Fibroblast of the conjunctiva (primary cell): ENCODE results near the gene ZFP92.

Experiments
- DNase-seq: peaks from one replicate; pipeline ENCODE4 v3.0.0-alpha.2; 2010; ENCODE audit warnings: low read depth

Gene ZFP92

DNA sequence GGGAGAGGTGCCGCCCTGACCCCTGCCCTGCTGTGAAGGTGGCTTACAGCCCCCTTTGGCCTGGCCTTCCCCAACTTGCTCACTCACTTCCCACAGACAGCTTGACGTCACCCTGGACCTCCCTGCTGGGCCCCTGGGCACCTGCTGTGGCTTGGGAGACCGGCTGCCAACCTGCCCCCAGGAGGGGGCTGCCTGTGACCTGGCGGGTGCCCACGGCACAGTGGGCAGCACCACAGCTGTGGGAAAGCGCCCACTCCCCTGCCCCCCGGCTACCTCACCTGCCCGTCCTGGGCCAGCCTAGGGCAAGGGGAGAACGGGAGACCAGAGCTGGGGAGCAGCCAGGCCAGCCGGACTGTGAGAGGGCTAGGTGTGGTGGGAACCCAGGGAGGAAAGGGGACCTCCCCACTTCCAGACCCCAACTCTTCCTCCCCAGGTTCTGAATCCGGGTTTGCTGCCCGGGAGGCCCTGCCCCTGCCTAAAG lies 2.4 kb upstream of the ZFP92 start:
- DNase-seq = no peak

GRCh38 chrX:153409414-153410101 lies 1.7 kb upstream of the ZFP92 start:
- no peak for DNase-seq

- no peak for DNase-seq
Measured at GRCh38 chrX:153410373-153410772, 899 bp upstream of the ZFP92 start.

GRCh38 chrX:153410888-153411254 lies 401 bp upstream of the ZFP92 start:
- no peak for DNase-seq

- no peak for DNase-seq
Measured at GRCh38 chrX:153411988-153412574, 809 bp downstream of the ZFP92 start.

DNA sequence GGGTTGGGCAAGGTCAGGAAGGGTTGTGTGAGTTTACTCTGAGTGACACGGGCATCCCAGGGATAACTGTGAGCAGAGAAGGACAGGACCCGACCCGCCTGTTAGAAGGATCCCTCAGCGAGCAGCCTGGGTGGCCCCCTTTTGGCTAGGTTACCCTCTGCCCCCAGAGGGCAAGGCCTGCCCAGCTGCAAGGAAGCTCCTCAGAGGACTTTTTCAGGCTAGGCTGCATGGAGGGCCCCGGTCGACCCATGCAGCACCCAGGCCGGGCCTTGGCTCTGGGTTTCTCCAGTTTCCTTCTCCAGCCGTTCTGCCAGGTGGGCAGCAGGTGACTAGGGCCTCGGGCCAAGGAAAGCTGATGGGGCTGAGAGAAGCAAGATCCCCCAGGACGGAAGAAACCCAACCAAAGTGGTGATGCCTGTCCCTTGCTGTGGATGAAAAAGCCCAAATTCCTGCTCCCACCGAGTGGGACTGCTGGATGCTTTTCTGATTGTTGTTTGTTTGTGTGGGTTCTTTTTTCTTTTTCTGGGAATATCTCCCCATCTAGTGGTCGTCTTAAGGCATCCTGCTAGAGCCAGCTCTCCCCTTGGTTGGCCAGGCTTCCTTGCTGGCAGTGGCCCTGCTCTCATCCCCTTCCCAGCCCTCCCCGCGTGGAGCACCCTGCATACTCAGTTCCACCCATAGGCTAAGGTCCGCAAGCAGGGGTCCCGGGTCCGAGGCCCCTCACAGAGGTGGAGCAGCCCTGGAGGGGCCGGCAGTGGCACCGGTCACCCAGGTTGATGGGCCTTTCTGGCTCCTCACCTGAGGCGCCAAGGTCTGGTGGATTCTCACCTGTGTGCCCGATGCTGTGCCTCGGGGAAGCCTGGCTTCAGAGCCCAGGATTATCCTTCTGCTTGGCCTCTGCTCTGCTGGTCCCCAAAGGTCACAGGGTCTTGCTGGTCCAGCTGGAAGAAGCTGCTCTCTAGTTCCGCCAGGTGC lies 1.8 kb downstream of the ZFP92 start:
- no peak for DNase-seq

GRCh38 chrX:153413731-153414130 lies 2.5 kb downstream of the ZFP92 start:
- DNase-seq = no peak

DNA sequence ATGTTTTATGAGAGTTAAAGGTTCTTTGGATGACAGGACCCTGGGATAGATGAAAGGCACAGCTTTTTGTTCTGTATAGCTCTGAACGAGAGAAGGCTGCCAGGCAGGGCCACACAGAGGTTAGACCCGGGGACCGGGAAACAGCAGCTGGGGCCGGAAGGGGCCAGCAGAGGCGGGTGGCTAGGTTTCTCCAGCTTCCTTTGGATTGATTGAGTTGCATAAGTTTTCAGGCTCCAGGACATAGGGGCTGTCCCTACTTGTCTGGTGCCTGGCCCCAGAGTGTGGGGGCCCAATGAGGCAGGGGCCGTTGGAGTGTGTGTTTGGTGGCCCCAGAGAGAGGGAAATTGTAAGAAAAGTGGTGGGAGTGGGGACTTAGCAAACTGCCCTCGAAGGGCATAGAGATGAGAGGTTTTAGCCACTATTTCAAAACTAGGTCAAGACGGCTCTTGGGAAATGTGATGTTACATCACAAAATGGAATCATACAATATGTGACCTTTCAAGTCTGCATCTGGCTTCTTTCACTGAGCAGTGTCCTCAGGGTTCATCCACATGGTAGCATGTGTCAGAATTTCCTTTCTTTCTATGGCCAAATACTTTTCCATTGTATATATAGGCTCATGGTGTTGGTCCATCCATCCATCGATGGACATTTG lies 3.7 kb downstream of the ZFP92 start:
- no peak for DNase-seq

GRCh38 chrX:153416781-153417450 lies 5.6 kb downstream of the ZFP92 start:
- DNase-seq = no peak

GRCh38 chrX:153417637-153418036 lies 6.4 kb downstream of the ZFP92 start:
- no peak for DNase-seq

DNA sequence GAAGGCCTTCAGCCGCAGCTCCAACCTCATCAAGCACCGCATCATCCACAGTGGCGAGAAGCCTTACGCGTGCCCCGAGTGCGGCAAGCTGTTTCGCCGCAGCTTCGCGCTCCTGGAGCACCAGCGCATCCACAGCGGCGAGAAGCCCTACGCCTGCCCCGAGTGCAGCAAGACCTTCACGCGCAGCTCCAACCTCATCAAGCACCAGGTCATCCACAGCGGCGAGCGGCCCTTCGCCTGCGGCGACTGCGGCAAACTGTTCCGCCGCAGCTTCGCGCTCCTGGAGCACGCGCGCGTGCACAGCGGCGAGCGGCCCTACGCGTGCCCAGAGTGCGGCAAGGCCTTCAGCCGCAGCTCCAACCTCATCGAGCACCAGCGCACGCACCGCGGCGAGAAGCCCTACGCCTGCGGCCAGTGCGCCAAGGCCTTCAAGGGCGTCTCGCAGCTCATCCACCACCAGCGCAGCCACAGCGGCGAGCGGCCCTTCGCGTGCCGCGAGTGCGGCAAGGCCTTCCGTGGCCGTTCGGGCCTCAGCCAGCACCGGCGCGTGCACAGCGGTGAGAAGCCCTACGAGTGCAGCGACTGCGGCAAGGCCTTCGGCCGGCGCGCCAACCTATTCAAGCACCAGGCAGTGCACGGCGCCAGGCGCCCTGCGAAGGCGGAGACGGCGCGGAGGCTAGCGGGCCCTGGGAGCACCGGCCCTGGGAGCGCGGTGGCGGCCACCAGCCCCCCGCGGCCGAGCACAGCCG lies 9.8 kb downstream of the ZFP92 start:
- no peak for DNase-seq

DNA sequence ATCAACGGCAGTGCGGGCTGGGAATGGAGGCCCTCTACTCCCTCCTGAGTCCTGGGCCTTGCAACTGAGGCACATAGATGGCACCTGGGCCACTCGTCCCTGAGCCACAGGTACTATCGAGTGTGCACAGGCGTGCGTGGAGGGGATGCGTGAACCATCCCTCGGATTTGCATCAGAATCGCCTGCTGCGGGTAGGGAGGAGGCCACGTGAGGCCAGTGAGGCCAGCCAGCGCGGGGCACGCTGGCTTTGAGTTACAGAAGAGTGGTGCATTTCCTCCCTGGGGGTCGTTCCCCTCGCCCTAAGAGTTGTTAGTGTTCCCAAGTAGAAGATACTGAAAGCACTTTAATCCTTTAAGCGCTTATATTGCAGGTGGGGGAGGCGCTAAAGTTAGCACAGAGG lies 10.6 kb downstream of the ZFP92 start:
- DNase-seq = no peak

DNA sequence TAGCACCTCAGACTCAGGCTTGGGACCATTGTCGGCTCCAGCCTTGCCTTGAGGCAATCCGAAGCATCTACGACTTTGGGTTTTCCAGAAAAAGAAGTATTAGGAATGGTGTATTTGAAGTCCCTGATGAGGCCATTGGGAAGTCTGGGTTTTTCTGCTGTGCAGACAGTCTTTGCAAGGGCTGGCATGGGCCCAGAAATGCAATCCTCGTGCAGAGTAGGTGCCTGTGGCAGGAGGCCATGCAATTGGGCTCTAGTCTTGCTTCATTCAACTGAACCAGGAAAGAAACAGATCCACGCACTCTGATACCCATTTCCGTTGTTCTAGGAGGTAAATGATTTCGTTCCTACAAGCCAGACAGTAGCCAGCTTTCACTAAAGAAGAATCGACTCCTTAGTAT lies 12.4 kb downstream of the ZFP92 start:
- no peak for DNase-seq

DNA sequence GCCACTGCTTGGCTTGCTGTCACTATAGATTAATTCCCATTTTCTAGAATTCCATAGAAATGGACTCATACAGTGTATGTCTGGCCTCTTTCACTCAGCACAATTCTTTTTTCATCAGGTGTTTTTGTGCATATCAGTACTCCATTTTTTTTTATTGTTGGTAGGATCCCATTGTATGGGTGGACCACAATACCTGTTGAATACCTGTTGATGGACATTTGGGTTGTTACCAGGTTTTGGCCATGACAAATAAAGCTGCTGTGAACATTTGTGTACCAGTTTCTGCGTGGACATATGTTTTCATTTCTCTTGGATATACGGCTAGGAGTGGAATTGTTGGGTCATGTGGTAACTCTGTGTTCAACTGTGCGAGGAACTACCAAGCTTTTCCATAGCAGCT lies 14.9 kb downstream of the ZFP92 start:
- no peak for DNase-seq

DNA sequence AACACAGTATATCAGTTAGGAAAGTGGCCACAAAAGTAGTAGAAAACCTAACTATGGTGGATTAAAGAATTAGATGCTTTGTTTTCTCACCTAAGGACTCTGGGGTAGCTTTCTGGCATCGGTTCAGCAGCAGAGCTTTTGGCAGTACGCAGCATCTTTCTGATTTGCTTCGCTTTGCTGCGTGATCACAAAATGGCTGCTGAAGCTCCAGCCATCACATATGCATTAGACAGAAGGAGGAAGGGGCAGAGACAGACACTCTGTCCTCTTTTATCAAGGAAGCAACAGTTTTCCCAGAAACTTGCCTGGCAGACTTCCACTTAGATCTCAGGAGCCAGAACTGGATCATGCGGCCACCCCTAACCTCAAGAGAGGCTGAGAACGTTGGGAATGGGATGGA lies 19.5 kb downstream of the ZFP92 start:
- DNase-seq = no peak

GRCh38 chrX:153433161-153433680 lies 21.9 kb downstream of the ZFP92 start:
- DNase-seq = no peak

DNA sequence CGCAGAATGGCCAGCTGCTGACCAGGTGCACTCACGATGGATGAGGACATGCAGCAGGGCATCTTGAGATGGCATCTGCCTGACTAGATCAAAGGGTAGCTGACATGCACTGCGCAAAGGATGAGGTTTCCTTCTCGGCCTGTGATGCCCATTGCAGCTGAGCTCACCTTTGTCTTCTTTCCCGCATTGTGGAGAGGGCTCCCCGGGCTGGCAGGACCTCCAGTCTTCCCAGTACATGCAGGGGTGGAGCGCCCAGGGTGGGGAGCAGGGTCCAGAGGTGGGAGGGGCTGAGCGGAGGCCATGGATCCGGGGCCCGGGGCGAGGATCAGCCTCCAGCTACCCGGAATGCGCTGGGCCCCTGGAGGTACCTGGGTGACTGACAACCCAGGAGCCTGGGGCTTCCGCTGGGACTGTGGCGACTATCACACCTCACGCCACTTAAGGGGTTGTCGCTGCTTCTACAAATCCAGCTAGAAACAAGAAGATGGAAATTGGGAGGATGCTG lies 22.6 kb downstream of the ZFP92 start:
- no peak for DNase-seq

- DNase-seq = no peak
Measured at GRCh38 chrX:153434801-153435200, 23.5 kb downstream of the ZFP92 start.

DNA sequence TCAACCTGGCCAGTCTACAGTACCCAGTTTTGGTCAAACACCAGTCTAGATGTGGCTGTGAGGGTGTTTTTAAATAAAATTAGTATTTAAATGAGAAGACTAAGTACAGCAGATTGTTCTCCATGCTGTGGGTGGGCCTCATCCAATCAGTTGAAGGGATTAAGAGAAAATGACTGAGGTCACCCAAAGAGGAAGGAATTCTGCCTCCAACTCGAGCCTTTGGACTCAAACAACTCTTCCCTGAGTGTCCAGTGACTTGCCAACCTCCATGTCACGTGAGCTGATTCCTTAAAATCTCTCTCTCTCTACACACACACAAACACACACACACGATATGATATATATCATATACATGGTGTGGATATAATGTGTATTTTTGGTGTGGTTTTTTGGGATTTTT lies 24.6 kb downstream of the ZFP92 start:
- no peak for DNase-seq

- no peak for DNase-seq
Measured at GRCh38 chrX:153438532-153438931, 27.3 kb downstream of the ZFP92 start.

- DNase-seq = no peak
Measured at GRCh38 chrX:153439977-153440376, 28.7 kb downstream of the ZFP92 start.
